GM12878 (cell line): ENCODE data around the gene DUSP10. TPM values are rescaled to one million over a fixed set of nuclear protein-coding genes. Genes with fewer than 3 reads are reported as not detected.

Experiments used
- ATF2 ChIP-seq: IDR thresholded peaks from 2 replicates; pipeline ENCODE4 v1.6.1; 2012; ENCODE audit warnings: low read length, inconsistent platforms
- ATF3 ChIP-seq: IDR thresholded peaks from 2 replicates; pipeline ENCODE4 v1.6.1; 2011; ENCODE audit warnings: low read depth, mild to moderate bottlenecking, low read length, moderate library complexity, borderline replicate concordance; ENCODE audit errors: extremely low read depth
- EZH2 ChIP-seq: IDR thresholded peaks from 2 replicates; pipeline ENCODE4 v1.6.1; 2012; ENCODE audit warnings: low read depth, mild to moderate bottlenecking, control low read depth, inconsistent platforms, low read length, borderline replicate concordance; ENCODE audit not compliant: control insufficient read depth
- IKZF1 ChIP-seq: fragments of 450-650 bp; conservative IDR thresholded peaks from 2 replicates; pipeline ENCODE4 v1.6.1; 2017; ENCODE audit warnings: antibody characterized with exemption, mild to moderate bottlenecking
- KDM1A ChIP-seq: fragments of 200-600 bp; sonication (generic); IDR thresholded peaks from 2 replicates; pipeline ENCODE4 v1.6.1; 2016; ENCODE audit warnings: borderline replicate concordance
- NR2C1 ChIP-seq: fragments of 450-650 bp; IDR thresholded peaks from 2 replicates; pipeline ENCODE4 v1.6.1; 2017; ENCODE audit warnings: antibody characterized with exemption, mild to moderate bottlenecking, moderate library complexity
- SUPT20H ChIP-seq: IDR thresholded peaks from 2 replicates; pipeline ENCODE4 v1.6.1; 2011; ENCODE audit warnings: low read depth, mild to moderate bottlenecking, low read length, moderate library complexity, borderline replicate concordance; ENCODE audit not compliant: control insufficient read depth
- SUZ12 ChIP-seq: fragments of 200-600 bp; sonication (generic); IDR thresholded peaks from one replicate; pipeline ENCODE4 v1.6.1; 2018; ENCODE audit warnings: antibody characterized with exemption, mild to moderate bottlenecking; ENCODE audit not compliant: unreplicated experiment
- TAF1 ChIP-seq: IDR thresholded peaks from 2 replicates; pipeline ENCODE4 v1.6.1; 2011; ENCODE audit warnings: mild to moderate bottlenecking, low read depth, low read length, borderline replicate concordance
- USF1 ChIP-seq: IDR thresholded peaks from 2 replicates; pipeline ENCODE4 v1.6.1; 2011; ENCODE audit warnings: borderline replicate concordance, low read depth, mild to moderate bottlenecking, moderate library complexity, mixed read lengths, low read length; ENCODE audit not compliant: insufficient read depth; ENCODE audit errors: extremely low read length
- YY1 ChIP-seq: IDR thresholded peaks from 2 replicates; pipeline ENCODE4 v1.6.1; 2011; ENCODE audit warnings: low read depth, mild to moderate bottlenecking, low read length
- ZBED1 ChIP-seq: IDR thresholded peaks from 2 replicates; pipeline ENCODE4 v1.6.1; 2016; ENCODE audit warnings: borderline replicate concordance
- polyA plus RNA-seq, 11 experiments: library from polyadenylated mRNA; depleted of rRNA in 4 of 11; unstranded in 6 of 11; stranded (reverse) in 5 of 11; fragments of >200 nt; fragmentation: Nextera tagmentation in 4 of 11; fragmentation: Illumina TruSeq in 1 of 11; extraction: Ambion mirVana in 4 of 11; extraction: Trizol in 1 of 11; gene quantifications; 1 replicate in 1 of 11; 2 replicates in 10 of 11; pipeline versions ENCODE4 v1.2.1 to v1.2.3, GENCODE V29; 2011 to 2016; ENCODE audit warnings: inconsistent platforms in 2 of 11, missing spikeins in 2 of 11, low read depth in 1 of 11
- total RNA-seq, 4 experiments: library from RNA; depleted of rRNA in 3 of 4; stranded (reverse); fragments of >200 nt in 3 of 4; fragmentation: Illumina TruSeq in 1 of 4; extraction: Trizol in 1 of 4; gene quantifications; 2 replicates each; pipeline versions ENCODE4 v1.2.1 to v1.2.3, GENCODE V29; 2013 to 2021

The DUSP10 gene
- total and polyA plus RNA-seq, 10 of the 15 experiments (the other 5 are each of a cell fraction or from before 2014, with no cell fraction given): 20.3 to 38.4 (median 27.8) TPM

GRCh38 chr1:221761354-221762002 is 19.6 kb upstream of the DUSP10 start (continued):
- TF ChIP-seq EZH2: no peak
- no peak for TF ChIP-seq SUZ12
- TF ChIP-seq ZBED1: peak; percentile 55; the same call in 1 of the 2 replicates
- no peak for TF ChIP-seq KDM1A
- no peak for TF ChIP-seq ATF3
- no peak for TF ChIP-seq USF1
- TF ChIP-seq TAF1: peak; percentile 15; the same call in 1 of the 2 replicates
- TF ChIP-seq ATF2: peak; percentile 87
- peak; percentile 78 for TF ChIP-seq IKZF1
- peak; percentile 67 for TF ChIP-seq YY1
- TF ChIP-seq NR2C1: no peak
- no peak for TF ChIP-seq SUPT20H
